ENCODE measurements around the gene XPO5.

- no peak for TF ChIP-seq CTCF (IDR thresholded peaks at IDR 0.05)
- no peak for TF ChIP-seq POLR2A (IDR thresholded peaks at IDR 0.05)
These were observed 55.7 kb downstream of the XPO5 start for GRCh38 chr6:43520097-43520496.

Measured in adrenal gland (tissue), 5 donors.